OCI-LY1 (cell line): ENCODE measurements around the gene BAG3.

Experiments
- H2AFZ ChIP-seq: fragments of 200-600 bp; sonication (generic), shearing (Covaris generic); 2 replicates; pipeline ENCODE4 v1.6.0; 2014; ENCODE audit warnings: antibody characterized with exemption, mild to moderate bottlenecking, low read length
- H3F3A ChIP-seq: fragments of 200-600 bp; sonication (generic), shearing (Covaris generic); 2 replicates; pipeline ENCODE4 v1.6.0; 2014; ENCODE audit warnings: mild to moderate bottlenecking, antibody characterized with exemption, low read length, moderate library complexity; ENCODE audit not compliant: insufficient read depth
- H3K27ac ChIP-seq: fragments of 200-600 bp; sonication (generic); 2 replicates; pipeline ENCODE4 v1.5.1; 2014; ENCODE audit warnings: low read length, mixed run types, mild to moderate bottlenecking, low read depth; ENCODE audit not compliant: poor library complexity, severe bottlenecking
- H3K27me3 ChIP-seq: fragments of 200-600 bp; sonication (generic); 2 replicates; pipeline ENCODE4 v1.6.0; 2014; ENCODE audit warnings: antibody characterized with exemption, mild to moderate bottlenecking, low read length, moderate library complexity; ENCODE audit not compliant: insufficient read depth
- H3K36me3 ChIP-seq: fragments of 200-600 bp; sonication (generic); 2 replicates; pipeline ENCODE4 v1.6.1; 2014; ENCODE audit warnings: mild to moderate bottlenecking, antibody characterized with exemption, low read length, moderate library complexity, mixed read lengths; ENCODE audit not compliant: insufficient read depth
- H3K4me1 ChIP-seq: fragments of 200-600 bp; sonication (generic); 2 replicates; pipeline ENCODE4 v1.5.1; 2014; ENCODE audit warnings: mild to moderate bottlenecking, low read length, moderate library complexity; ENCODE audit not compliant: insufficient read depth, severe bottlenecking
- H3K4me2 ChIP-seq: fragments of 200-600 bp; sonication (generic), shearing (Covaris generic); 2 replicates; pipeline ENCODE4 v1.6.1; 2014; ENCODE audit warnings: low read length
- H3K4me3 ChIP-seq: fragments of 200-600 bp; sonication (generic); 2 replicates; pipeline ENCODE4 v1.5.1; 2014; ENCODE audit warnings: low read length, low read depth, mild to moderate bottlenecking, mixed read lengths; ENCODE audit not compliant: poor library complexity, severe bottlenecking
- H3K79me2 ChIP-seq: fragments of 200-600 bp; shearing (Covaris generic); 2 replicates; pipeline ENCODE4 v1.6.1; 2016; ENCODE audit warnings: mixed run types, low read length, mixed read lengths; ENCODE audit not compliant: insufficient read depth
- H3K9ac ChIP-seq: fragments of 200-600 bp; sonication (generic), shearing (Covaris generic); 2 replicates; pipeline ENCODE4 v1.6.1; 2014; ENCODE audit warnings: mild to moderate bottlenecking, low read length, mixed read lengths
- H3K9me2 ChIP-seq: fragments of 200-600 bp; sonication (generic), shearing (Covaris generic); 2 replicates; pipeline ENCODE4 v1.6.1; 2014; ENCODE audit warnings: low read depth, mild to moderate bottlenecking, low read length, mixed read lengths
- H3K9me3 ChIP-seq: fragments of 200-600 bp; shearing (Covaris generic); 2 replicates; pipeline ENCODE4 v1.6.1; 2014; ENCODE audit warnings: low read length, mixed read lengths
- H4K20me1 ChIP-seq: fragments of 200-600 bp; sonication (generic), shearing (Covaris generic); 2 replicates; pipeline ENCODE4 v1.6.0; 2016; ENCODE audit warnings: mild to moderate bottlenecking, low read length; ENCODE audit not compliant: insufficient read depth
- EZH2 ChIP-seq: fragments of 200-600 bp; sonication (generic), shearing (Covaris generic); IDR thresholded peaks from 2 replicates; pipeline ENCODE4 v1.8.0; 2017; ENCODE audit warnings: borderline replicate concordance, mixed run types, mild to moderate bottlenecking, antibody characterized with exemption, low read length, moderate library complexity, mixed read lengths
- TF ChIP-seq, protein P1 (sequence below): fragments of 200-600 bp; sonication (generic), shearing (Covaris generic); IDR thresholded peaks from 2 replicates; pipeline ENCODE4 v1.5.1; 2017; ENCODE audit warnings: mild to moderate bottlenecking, antibody characterized with exemption, low read length, moderate library complexity, mixed read lengths

The BAG3 gene

DNA sequence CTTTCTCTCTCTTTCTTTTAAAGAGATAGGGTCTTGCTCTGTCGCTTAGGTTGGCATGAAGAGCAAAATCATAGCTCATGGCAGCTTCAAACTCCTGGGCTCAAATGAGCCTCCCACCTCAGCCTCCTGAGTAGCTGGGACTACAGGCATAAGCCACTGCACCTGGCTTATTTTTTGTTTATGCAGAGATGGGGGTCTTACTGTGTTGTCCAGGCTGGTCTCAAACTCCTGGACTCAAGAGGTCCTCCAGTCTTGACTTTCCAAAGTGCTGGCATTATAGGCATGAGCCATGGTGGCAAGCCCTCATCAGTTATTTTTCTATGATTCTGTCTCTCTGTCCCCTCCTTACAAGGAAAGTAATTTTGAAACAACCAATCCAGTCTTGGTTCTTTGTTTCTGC lies 1.1 kb upstream of the BAG3 start:
- TF ChIP-seq, protein P1, sequence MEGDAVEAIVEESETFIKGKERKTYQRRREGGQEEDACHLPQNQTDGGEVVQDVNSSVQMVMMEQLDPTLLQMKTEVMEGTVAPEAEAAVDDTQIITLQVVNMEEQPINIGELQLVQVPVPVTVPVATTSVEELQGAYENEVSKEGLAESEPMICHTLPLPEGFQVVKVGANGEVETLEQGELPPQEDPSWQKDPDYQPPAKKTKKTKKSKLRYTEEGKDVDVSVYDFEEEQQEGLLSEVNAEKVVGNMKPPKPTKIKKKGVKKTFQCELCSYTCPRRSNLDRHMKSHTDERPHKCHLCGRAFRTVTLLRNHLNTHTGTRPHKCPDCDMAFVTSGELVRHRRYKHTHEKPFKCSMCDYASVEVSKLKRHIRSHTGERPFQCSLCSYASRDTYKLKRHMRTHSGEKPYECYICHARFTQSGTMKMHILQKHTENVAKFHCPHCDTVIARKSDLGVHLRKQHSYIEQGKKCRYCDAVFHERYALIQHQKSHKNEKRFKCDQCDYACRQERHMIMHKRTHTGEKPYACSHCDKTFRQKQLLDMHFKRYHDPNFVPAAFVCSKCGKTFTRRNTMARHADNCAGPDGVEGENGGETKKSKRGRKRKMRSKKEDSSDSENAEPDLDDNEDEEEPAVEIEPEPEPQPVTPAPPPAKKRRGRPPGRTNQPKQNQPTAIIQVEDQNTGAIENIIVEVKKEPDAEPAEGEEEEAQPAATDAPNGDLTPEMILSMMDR: no peak
- H2AFZ ChIP-seq: no peak overlapping the region
- H3K4me2 ChIP-seq: peak overlapping the region; percentile 98
- H3K9me3 ChIP-seq: no peaks in the 10 kb centered on the region
- H3K9me2 ChIP-seq: no peaks in the 10 kb centered on the region
- 0 out of 2 replicates have a peak, but pooled peaks cover 4% of the 10 kb centered on the region for H3F3A ChIP-seq
- H3K9ac ChIP-seq: no peak overlapping the region
- H3K27me3 ChIP-seq: peaks cover under 1% of the 10 kb centered on the region; the same call in 1 of the 2 replicates
- no peaks in the 10 kb centered on the region for H3K79me2 ChIP-seq
- no peak overlapping the region for H3K27ac ChIP-seq
- peaks cover 17% of the 10 kb centered on the region for H3K4me1 ChIP-seq
- H3K4me3 ChIP-seq: peak overlapping the region; percentile 83
- no peaks in the 10 kb centered on the region for H3K36me3 ChIP-seq
- no peaks in the 10 kb centered on the region for H4K20me1 ChIP-seq

DNA sequence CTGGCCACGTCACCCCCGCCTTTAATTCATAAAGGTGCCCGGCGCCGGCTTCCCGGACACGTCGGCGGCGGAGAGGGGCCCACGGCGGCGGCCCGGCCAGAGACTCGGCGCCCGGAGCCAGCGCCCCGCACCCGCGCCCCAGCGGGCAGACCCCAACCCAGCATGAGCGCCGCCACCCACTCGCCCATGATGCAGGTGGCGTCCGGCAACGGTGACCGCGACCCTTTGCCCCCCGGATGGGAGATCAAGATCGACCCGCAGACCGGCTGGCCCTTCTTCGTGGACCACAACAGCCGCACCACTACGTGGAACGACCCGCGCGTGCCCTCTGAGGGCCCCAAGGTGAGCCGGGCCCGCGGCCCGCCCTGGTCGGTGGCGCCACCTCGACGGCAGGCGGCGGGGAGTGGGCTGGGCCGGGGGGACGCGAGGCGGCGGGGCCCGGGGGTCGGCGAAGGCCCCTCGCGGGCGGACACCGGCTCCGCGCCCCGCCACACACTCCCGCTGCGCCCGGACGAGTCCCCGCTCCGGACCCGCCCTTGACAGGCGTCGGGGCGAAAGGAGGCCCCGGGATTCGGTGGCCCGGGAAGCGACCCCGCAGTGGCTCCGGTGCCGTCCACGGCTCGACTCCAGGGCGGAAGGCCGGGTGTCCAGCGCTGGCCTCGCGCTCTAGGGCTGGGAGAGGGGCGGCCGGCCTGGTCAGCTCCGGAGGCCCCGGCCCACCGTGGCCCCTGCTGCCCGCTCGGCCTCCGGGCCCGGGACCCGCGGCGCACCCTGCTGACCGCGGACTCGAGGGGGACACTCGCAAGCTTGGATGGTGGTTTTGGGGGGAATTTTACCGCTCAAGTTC lies 557 bp downstream of the BAG3 start:
- Histone ChIP-seq H3K27ac (no peak overlapping the region), H3K4me1 (peaks cover 17% of the 10 kb centered on the region), H3K9me3 (no peaks in the 10 kb centered on the region), H3F3A (0 out of 2 replicates have a peak, but pooled peaks cover 4% of the 10 kb centered on the region), H3K4me3 (peak overlapping the region; percentile 83), H3K9me2 (no peaks in the 10 kb centered on the region), H2AFZ (no peak overlapping the region; the same call in 1 of the 2 replicates), H4K20me1 (no peaks in the 10 kb centered on the region), H3K79me2 (no peaks in the 10 kb centered on the region), H3K36me3 (no peaks in the 10 kb centered on the region), H3K4me2 (peak overlapping the region; percentile 98), H3K27me3 (no peaks in the 10 kb centered on the region), H3K9ac (peak overlapping the region; percentile 78)
- TF ChIP-seq, protein P1: no peak
- TF ChIP-seq EZH2: no peak

DNA sequence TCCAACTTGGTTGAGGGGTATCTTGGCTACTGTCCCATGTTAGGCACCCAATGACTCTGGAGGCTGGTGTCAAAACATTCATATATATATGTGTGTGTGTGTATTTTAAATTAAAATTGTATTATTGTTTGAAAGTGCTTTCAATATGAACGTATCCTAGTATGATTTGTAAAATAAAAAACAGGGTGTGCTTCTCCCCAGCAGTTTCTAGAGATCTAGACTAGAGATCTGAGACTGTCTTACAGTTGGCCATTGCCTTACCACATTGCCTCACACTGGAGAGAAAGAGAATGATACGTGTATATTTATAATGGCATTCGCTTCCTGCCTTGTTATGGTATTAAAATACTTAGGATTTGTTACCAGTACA lies 1.2 kb downstream of the BAG3 start:
- peaks cover 17% of the 10 kb centered on the region for H3K4me1 ChIP-seq
- H3K27ac ChIP-seq: no peak overlapping the region

More for the DNA sequence above, 1.2 kb downstream of the BAG3 start:
- peak overlapping the region; percentile 31 for H3K4me3 ChIP-seq
- H3F3A ChIP-seq: 0 out of 2 replicates have a peak, but pooled peaks cover 4% of the 10 kb centered on the region
- no peak overlapping the region for H3K9ac ChIP-seq
- no peaks in the 10 kb centered on the region for H3K79me2 ChIP-seq
- H2AFZ ChIP-seq: no peak overlapping the region
- peak overlapping the region; percentile 98 for H3K4me2 ChIP-seq
- no peaks in the 10 kb centered on the region for H4K20me1 ChIP-seq
- H3K27me3 ChIP-seq: peaks cover 2% of the 10 kb centered on the region; the same call in 1 of the 2 replicates
- no peaks in the 10 kb centered on the region for H3K9me3 ChIP-seq
- H3K36me3 ChIP-seq: no peaks in the 10 kb centered on the region
- no peak for TF ChIP-seq EZH2
- TF ChIP-seq, protein P1: peak; percentile 39
- no peaks in the 10 kb centered on the region for H3K9me2 ChIP-seq
